Measurements from ENCODE around the gene CROCC2. TPM values are rescaled to one million over a fixed set of nuclear protein-coding genes. Genes with fewer than 3 reads are reported as not detected.
A peak's percentile ranks its signal among the peaks of the same experiment; 100 is the strongest.

Gene CROCC2
- total and polyA plus RNA-seq, 10 of the 15 experiments (the other 5 are each of a cell fraction or from before 2014, with no cell fraction given) = not detected

- no peak for TF ChIP-seq ATF3 (IDR thresholded peaks at IDR 0.05; ENCODE audit: borderline replicate concordance, extremely low read depth, low read depth, low read length)
- TF ChIP-seq NR2F1 (conservative IDR thresholded peaks at IDR 0.05) = peak; percentile 83
- TF ChIP-seq ASH2L (IDR thresholded peaks at IDR 0.05; ENCODE audit: borderline replicate concordance, low read depth) = no peak
- no peak for TF ChIP-seq KDM1A (IDR thresholded peaks at IDR 0.05; ENCODE audit: borderline replicate concordance)
- peak; percentile 62; the same call in 1 of the 2 replicates for TF ChIP-seq SPI1 (IDR thresholded peaks at IDR 0.05; ENCODE audit: borderline replicate concordance, insufficient read depth, low read depth, low read length)
- TF ChIP-seq MEF2B (IDR thresholded peaks at IDR 0.05; ENCODE audit: partially characterized antibody, poor library complexity, severe bottlenecking) = no peak
- TF ChIP-seq CEBPZ (IDR thresholded peaks at IDR 0.05; ENCODE audit: low read depth, low read length) = no peak
- no peak for TF ChIP-seq ZBTB33 (IDR thresholded peaks at IDR 0.05)
Observed at GRCh38 chr2:240893363-240893844, 12.7 kb upstream of the CROCC2 start (continued).

All from GM12878 (cell line).